BLaER1 (cell line): ENCODE data around the gene RNASE8.

Source experiments
- H3K27ac ChIP-seq: shearing (Covaris generic); formaldehyde crosslinking; 2 replicates; pipeline ENCODE4 v1.8.1; 2022
- H3K27me3 ChIP-seq: shearing (Covaris generic); formaldehyde crosslinking; 2 replicates; pipeline ENCODE4 v1.8.1; 2022
- H3K36me3 ChIP-seq: shearing (Covaris generic); formaldehyde crosslinking; 2 replicates; pipeline ENCODE4 v1.8.1; 2022
- H3K4me1 ChIP-seq: shearing (Covaris generic); formaldehyde crosslinking; 2 replicates; pipeline ENCODE4 v1.8.1; 2022
- H3K4me2 ChIP-seq: shearing (Covaris generic); formaldehyde crosslinking; 2 replicates; pipeline ENCODE4 v1.8.1; 2022
- H3K4me3 ChIP-seq: shearing (Covaris generic); formaldehyde crosslinking; 2 replicates; pipeline ENCODE4 v1.8.1; 2022
- H3K9ac ChIP-seq: shearing (Covaris generic); formaldehyde crosslinking; 2 replicates; pipeline ENCODE4 v1.8.1; 2022
- H3K9me3 ChIP-seq: shearing (Covaris generic); formaldehyde crosslinking; 2 replicates; pipeline ENCODE4 v1.8.1; 2022
- H4K20me1 ChIP-seq: shearing (Covaris generic); formaldehyde crosslinking; 2 replicates; pipeline ENCODE4 v1.8.1; 2022
- Cebpa-rat ChIP-seq: shearing (Covaris generic); IDR thresholded peaks from 2 replicates; pipeline ENCODE4 v1.8.1; 2022

RNASE8 gene

GRCh38 chr14:21103411-21103709 is 45.7 kb downstream of the RNASE8 start:
- Histone ChIP-seq H3K9me3 (no peaks in the 10 kb centered on the region), H3K4me3 (peak overlapping the region; percentile 87), H3K4me2 (peak overlapping the region; percentile 83), H3K9ac (peak overlapping the region; percentile 99), H3K36me3 (no peaks in the 10 kb centered on the region), H4K20me1 (no peaks in the 10 kb centered on the region), H3K4me1 (peaks cover 58% of the 10 kb centered on the region), H3K27ac (peak overlapping the region; percentile 100), H3K27me3 (no peaks in the 10 kb centered on the region)
- no peak for TF ChIP-seq Cebpa-rat

- H3K27ac ChIP-seq, result peak overlapping the region; percentile 100
- no peaks in the 10 kb centered on the region for H3K27me3 ChIP-seq
- no peaks in the 10 kb centered on the region for H3K36me3 ChIP-seq
- TF ChIP-seq Cebpa-rat, result no peak
- H3K9ac ChIP-seq, result peak overlapping the region; percentile 99
- no peaks in the 10 kb centered on the region for H4K20me1 ChIP-seq
- peak overlapping the region; percentile 83 for H3K4me2 ChIP-seq
- peaks cover 57% of the 10 kb centered on the region for H3K4me1 ChIP-seq
- H3K4me3 ChIP-seq, result peak overlapping the region; percentile 87
- H3K9me3 ChIP-seq, result no peaks in the 10 kb centered on the region
Observed at GRCh38 chr14:21103710-21104447, 46.3 kb downstream of the RNASE8 start.

DNA sequence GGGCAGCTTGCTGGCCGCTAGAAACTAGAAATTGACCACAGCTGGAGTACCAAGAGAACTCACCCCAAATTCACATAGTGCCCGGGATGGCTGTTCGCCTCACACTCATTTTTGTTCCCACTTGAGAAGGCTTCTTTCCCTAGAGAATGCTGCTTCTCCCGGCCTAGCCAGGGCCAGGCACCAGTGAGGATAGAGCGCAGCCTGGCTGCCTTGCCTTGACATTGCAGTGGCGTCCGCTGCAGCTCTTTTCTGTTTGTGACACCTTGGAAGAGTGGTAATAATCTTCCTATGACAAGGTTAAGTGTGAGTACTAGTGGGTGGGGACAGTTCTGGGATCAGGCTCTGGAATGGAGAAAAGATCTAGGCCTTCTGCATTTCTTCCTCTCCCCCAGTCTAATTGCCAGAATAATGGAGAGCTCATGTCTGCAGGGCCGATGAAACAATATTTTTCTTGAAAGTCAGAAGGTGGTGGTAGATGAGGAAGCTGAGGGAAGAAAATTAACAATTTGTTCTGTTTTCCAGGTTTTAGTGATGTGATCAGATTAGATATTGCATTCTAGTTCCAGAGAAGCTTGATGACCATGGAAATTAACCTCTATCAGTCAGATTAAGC is 46.9 kb downstream of the RNASE8 start:
- no peaks in the 10 kb centered on the region for H3K9me3 ChIP-seq
- no peaks in the 10 kb centered on the region for H4K20me1 ChIP-seq
- no peak for TF ChIP-seq Cebpa-rat
- peak overlapping the region; percentile 87 for H3K4me3 ChIP-seq
- H3K4me2 ChIP-seq, result peak overlapping the region; percentile 83
- peak overlapping the region; percentile 99 for H3K9ac ChIP-seq
- peaks cover 50% of the 10 kb centered on the region for H3K4me1 ChIP-seq
- H3K27ac ChIP-seq, result peak overlapping the region; percentile 100
- no peaks in the 10 kb centered on the region for H3K36me3 ChIP-seq
- no peaks in the 10 kb centered on the region for H3K27me3 ChIP-seq

- Histone ChIP-seq H3K4me3 (peak overlapping the region; percentile 87; the same call in 1 of the 2 replicates), H3K27me3 (no peaks in the 10 kb centered on the region), H3K27ac (0 out of 2 replicates have a peak overlapping the region, but pooled peaks have one; percentile 100), H3K4me2 (peak overlapping the region; percentile 83), H3K36me3 (no peaks in the 10 kb centered on the region), H3K9ac (peak overlapping the region; percentile 99), H3K9me3 (no peaks in the 10 kb centered on the region), H3K4me1 (peaks cover 45% of the 10 kb centered on the region), H4K20me1 (no peaks in the 10 kb centered on the region)
- TF ChIP-seq Cebpa-rat, result no peak
Observed at GRCh38 chr14:21105095-21105494, 47.5 kb downstream of the RNASE8 start.

- no peak overlapping the region for H3K4me3 ChIP-seq
- no peak overlapping the region for H3K27ac ChIP-seq
- no peak for TF ChIP-seq Cebpa-rat
- H3K4me2 ChIP-seq, result no peak overlapping the region
- H4K20me1 ChIP-seq, result no peaks in the 10 kb centered on the region
- peaks cover 35% of the 10 kb centered on the region for H3K4me1 ChIP-seq
- no peaks in the 10 kb centered on the region for H3K27me3 ChIP-seq
- H3K9me3 ChIP-seq, result no peaks in the 10 kb centered on the region
- no peak overlapping the region for H3K9ac ChIP-seq
- no peaks in the 10 kb centered on the region for H3K36me3 ChIP-seq
Observed at GRCh38 chr14:21106176-21106497, 48.5 kb downstream of the RNASE8 start.

- Histone ChIP-seq H3K4me1 (peaks cover 34% of the 10 kb centered on the region), H3K9ac (peak overlapping the region; percentile 20; the same call in 1 of the 2 replicates), H3K4me2 (no peak overlapping the region), H3K27ac (no peak overlapping the region), H3K9me3 (no peaks in the 10 kb centered on the region), H4K20me1 (no peaks in the 10 kb centered on the region), H3K27me3 (no peaks in the 10 kb centered on the region), H3K4me3 (no peak overlapping the region), H3K36me3 (no peaks in the 10 kb centered on the region)
- no peak for TF ChIP-seq Cebpa-rat
Observed at GRCh38 chr14:21106498-21107282, 49.1 kb downstream of the RNASE8 start.

DNA sequence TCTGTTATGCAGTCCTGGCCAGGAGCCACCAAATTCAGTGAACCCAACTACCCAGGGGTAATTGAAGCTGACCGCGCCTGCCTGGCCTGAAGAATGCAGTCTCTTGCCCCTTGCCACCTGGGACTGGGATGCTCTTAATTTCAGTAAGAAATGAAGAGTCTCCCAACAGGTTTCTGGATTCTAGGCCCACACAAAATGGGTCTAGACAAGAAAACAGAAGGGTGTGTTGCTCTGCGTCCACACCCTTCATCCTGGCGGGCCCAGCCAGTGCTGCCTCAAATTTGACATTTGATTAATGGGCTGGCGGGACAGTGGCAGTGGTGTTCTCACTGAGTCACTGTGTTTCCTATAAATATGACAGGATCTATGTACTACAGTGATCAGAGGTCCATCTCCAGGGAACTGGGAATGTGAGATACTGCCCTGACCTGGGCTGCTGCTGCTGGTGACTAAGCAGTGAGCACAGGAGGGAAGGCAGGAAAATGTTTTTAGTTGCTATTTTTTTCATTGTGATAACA is 49.7 kb downstream of the RNASE8 start:
- no peak for TF ChIP-seq Cebpa-rat
- no peaks in the 10 kb centered on the region for H4K20me1 ChIP-seq
- no peaks in the 10 kb centered on the region for H3K36me3 ChIP-seq
- H3K27me3 ChIP-seq, result no peaks in the 10 kb centered on the region
- no peak overlapping the region for H3K4me3 ChIP-seq
- H3K9ac ChIP-seq, result peak overlapping the region; percentile 20; the same call in 1 of the 2 replicates
- H3K4me1 ChIP-seq, result peaks cover 27% of the 10 kb centered on the region
- H3K27ac ChIP-seq, result no peak overlapping the region
- no peaks in the 10 kb centered on the region for H3K9me3 ChIP-seq
- H3K4me2 ChIP-seq, result no peak overlapping the region
